GM19438 (cell line): ENCODE measurements around the gene RTKN.
"Not testable (repeated sequence)": the region's sequence is repeated elsewhere in the genome, so short reads cannot be mapped to it uniquely, and the experiment has no call there.

Experiments
- ATAC-seq: cut with Tn5 transposase; IDR thresholded peaks from one replicate; pipeline ENCODE4 v1.9.1; 2021; ENCODE audit warnings: low read depth; ENCODE audit not compliant: unreplicated experiment

Gene RTKN

DNA sequence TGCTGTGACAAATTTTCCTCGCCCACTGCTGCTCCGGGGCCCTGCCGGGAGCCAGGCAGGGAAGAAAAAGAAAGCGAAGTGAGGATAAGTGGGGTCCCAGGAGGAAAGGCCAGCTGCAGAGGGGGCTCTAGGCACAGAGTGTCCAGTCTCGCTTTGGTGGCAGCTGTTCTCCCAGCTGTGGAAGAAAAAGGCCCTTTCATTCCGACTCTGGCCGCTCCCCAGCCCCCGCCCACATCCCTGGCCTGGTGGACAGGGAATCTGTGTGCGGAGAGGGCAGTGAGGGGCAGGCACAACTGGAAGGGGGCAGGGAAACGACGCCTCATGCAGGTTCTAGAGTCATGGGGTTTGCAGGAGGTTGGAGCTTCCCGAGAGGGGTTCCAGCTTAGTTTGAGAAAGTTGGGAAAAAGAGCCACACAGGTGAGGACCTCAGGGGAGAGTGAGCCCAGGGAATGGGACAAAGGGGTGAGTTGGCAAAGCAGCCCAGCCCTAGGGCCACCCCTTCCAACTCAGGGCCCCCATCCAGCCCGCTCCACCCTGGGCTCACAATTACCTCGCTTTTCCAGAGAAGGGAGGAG, 1.8 kb downstream of the RTKN start:
- ATAC-seq: no peak

GRCh38 chr2:74439373-74439772, 2.4 kb downstream of the RTKN start:
- ATAC-seq: no peak

DNA sequence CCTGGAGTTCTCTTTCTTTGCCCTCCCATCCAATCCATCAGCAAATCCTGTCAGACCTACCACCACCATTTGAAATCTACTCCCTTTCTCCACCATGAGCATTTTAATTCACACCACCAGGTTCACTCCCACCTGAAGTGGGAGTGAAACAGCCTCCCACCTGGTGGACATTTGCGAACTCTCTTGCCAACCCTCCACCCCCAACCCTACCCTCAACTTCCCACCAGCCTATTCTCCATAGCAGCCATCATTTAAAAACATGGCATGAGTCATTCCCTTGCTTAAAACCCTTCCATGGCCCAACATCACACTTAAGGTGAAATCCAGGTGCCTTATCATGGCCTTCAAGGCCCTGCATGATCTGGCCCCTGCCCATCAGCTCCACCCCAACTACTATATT, 3.5 kb downstream of the RTKN start:
- ATAC-seq: no peak

- ATAC-seq: no peak
Observed at GRCh38 chr2:74436848-74437695, 4.7 kb downstream of the RTKN start.

- no peak for ATAC-seq
Observed at GRCh38 chr2:74436111-74436805, 5.5 kb downstream of the RTKN start.

DNA sequence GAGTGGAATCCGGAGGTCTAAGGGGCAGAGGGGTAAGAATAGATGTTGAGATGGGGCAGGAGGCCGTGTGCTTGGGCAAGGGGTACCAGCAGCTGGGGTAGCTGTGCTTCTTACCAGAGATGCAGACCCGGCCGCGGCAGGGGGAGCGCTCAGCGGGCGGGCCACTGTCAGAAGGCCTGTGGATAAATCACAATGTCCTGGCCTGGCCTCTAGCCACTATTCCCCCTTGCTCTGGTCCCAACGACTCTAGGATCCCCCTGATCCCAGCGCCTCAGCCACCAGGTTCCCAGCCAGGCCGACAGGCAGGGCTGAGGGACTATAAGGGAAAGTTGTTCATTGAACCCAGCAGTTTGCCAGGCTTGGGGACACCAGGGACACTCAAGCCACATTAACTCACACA, 11.2 kb downstream of the RTKN start:
- no peak for ATAC-seq

- no peak for ATAC-seq
Observed at GRCh38 chr2:74429487-74430451, 12.0 kb downstream of the RTKN start.

- ATAC-seq: no peak
Observed at GRCh38 chr2:74428675-74429074, 13.1 kb downstream of the RTKN start.

DNA sequence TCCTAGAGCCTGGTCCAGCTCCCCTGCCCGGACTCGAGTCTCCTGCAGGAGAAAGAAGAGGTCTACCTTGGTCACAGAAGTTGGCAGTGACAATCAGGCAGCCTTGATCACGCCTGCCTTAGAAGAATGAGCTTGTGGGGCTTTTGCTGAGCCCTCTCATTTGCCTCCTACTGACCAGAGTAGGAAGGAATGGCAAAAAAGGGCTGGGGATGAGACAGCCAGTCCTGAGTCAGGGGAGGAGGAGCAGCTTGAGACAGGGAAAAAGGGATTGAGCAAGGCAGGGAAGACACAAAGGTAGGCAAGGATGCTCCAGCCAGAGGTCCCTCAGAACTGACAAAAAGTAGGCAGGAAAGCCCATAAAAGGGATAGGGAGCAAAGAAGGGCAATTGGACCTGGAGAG, 14.2 kb downstream of the RTKN start:
- no peak for ATAC-seq

GRCh38 chr2:74426181-74426758, 15.5 kb downstream of the RTKN start:
- ATAC-seq: no peak

GRCh38 chr2:74425523-74425922, 16.2 kb downstream of the RTKN start:
- no peak for ATAC-seq

DNA sequence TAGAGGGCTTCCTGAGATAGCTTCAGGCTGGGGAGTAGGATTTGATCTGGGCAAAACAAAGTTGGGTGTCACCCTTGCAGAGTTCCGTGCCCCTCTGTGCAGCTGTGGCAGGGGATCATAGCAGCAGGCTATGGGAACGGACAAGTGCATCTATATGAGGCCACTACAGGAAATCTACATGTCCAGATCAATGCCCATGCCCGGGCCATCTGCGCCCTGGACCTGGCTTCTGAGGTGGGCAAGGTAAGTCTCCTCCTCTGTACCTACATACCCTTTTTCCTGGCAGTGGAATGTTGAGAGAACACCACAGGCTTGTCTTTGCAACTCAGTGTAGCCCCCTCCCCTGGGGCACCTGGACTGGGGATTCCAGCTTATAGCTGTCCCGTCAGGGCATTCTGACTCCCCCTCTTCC, 16.7 kb downstream of the RTKN start:
- no peak for ATAC-seq

- ATAC-seq: no peak
Observed at GRCh38 chr2:74424139-74424992, 17.4 kb downstream of the RTKN start.

GRCh38 chr2:74423231-74424095, 18.3 kb downstream of the RTKN start:
- no peak for ATAC-seq

GRCh38 chr2:74421221-74421870, 20.4 kb downstream of the RTKN start, which contains the start of the genes C2orf81 and WDR54:
TSS of gene C2orf81 (minus strand) at chr2:74421619. CDS start at chr2:74421560, 59 bp downstream.
TSS of gene WDR54 (plus strand) at chr2:74421730. CDS start at chr2:74422154, 424 bp downstream.
- ATAC-seq: peak; percentile 93

GRCh38 chr2:74420443-74421103, 21.2 kb downstream of the RTKN start:
- ATAC-seq: not testable (repeated sequence)

- ATAC-seq: no peak
Observed at GRCh38 chr2:74420006-74420405, 21.7 kb downstream of the RTKN start.
